HG02970 (cell line): Measurements from ENCODE around the gene EML3.

Experiments
- ATAC-seq: cut with Tn5 transposase; IDR thresholded peaks from one replicate; pipeline ENCODE4 v1.9.1; 2021; ENCODE audit warnings: mild to moderate bottlenecking, moderate library complexity, moderate number of reproducible peaks; ENCODE audit not compliant: unreplicated experiment, low FRiP score

Gene EML3

DNA sequence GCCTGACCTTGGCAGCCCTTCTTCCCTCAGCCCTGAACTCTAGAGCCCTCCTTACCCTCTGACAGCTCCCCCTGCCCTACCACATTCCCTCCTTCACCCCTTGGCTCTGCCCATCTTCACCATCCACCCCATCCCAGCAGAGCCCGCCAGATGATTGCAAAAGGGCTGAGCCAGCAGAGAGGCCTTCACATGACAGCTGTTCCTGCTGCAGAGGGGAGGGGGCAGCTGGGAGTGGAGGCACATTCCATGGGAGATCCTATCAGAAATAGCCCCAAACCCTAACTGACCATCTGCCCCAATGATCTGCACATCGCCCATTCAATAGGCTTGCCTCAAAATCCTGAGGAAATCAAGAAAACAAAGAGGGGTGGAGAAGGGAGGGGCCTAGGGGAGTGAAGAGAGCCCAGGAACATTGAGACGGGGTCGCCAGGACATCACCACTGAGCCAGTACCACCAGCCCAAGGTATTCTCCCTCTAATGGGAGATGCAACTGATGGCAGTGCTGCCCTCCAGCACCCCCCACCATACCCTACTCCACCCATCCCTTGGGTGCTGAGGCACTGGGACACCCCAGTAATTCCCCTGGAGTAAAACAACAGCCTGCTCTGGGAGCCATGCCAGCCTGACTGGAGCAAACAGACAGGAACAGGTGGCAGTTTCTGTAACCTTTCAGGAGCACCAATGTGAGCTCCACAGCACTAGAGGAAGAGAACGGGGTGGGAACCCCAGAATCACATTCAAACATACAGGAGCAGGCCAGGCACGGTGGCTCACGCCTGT is 58.0 kb downstream of the EML3 start:
- no peak for ATAC-seq

DNA sequence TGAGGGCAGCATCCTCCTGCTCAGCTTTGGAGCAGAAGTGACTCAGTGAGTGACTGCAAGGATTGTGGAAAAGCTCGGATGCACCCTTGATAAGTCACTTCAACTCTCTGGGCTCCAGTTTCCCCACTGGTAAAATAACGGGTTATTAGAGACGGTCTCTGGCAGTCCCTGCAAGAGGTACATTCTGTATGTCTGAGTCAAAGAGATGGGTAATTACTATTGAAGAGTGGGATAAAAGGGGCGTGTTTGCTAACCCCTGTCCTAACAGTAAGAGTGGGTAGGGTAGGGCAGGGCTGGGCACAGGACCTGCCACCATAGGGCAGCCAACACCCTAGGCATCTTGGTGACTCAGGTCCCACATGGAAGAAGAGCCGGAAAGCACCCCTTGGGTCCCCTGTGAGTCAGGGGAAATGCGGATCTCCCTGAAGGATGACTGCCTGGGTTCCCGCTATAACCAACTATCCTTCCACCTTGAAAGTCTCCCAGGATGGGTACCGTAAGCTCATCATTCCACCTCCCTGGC is 58.7 kb downstream of the EML3 start:
- no peak for ATAC-seq

DNA sequence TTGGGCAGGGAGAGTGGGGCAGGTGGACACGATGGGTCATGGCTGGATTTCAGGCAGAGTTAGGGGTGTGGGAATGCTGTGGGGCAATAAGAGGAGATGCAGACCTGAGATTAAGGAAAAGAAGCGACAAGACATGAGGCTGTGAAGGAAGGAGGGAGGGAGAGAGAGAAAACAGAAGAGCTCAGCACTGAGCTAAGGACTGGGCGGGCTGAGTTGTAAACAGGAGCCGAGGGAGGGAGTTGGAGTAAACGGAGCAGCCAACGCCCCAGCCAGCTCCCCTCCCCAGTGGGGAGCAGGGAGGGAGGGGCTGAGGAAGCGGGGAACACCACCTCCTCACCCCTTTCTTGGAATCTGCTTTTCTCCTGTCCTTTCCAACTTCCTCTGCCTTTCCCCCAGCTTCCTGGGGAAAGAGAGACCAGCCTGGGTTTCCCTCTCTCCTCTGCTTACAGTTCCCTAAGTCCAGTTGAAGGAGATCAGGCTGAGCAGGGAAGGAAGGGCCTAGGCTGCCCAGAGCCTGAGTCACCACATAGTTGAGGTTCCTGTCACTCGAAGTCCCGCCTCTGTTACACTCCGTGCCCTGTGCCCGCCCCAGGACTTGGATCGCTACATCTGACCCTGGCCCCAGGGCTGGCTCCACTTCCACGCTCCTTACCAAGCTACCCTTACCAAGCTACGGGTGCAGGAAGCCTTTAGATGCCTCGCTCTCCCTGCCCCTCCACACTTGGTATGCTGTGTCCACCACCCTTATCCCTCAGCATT is 59.3 kb downstream of the EML3 start:
- ATAC-seq, result no peak

DNA sequence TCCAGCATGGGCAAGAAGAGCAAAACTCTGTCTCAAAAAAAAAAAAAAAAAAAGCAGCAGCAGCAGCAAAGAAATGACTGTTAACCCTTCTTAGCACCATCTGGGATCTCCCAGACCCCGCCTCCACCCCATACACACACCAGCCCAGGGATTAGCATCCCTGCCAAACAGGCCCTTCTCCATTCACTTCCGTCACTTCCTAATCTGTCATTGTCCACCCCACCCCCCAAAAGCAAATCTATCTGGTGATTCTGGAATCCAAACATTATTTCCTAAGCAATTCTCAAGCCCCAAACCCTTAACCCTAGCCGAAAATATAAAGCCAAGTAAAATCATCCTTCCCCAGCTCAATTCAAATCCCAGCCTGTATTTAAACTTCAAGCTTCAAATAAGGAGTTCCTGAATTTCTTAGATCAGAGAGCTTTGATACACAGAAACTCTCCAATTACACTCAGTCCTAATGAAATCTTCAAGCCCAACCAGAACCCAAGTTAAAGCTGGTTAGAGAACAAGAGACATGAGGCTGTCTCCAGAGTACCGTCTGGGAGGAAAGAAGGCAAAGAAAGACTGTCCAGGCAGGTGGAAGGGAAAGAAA is 60.0 kb downstream of the EML3 start:
- no peak for ATAC-seq
